Measurements from ENCODE around the gene PRR14L. TPM values are rescaled to one million over a fixed set of nuclear protein-coding genes. Genes with fewer than 3 reads are reported as not detected.
A peak's percentile ranks its signal among the peaks of the same experiment; 100 is the strongest.
"Not testable (repeated sequence)": the region's sequence is repeated elsewhere in the genome, so short reads cannot be mapped to it uniquely, and the experiment has no call there.

Gene PRR14L
- total RNA-seq, 2 experiments from 2014 or later, result 40.2 to 45.1 TPM

- Mint-ChIP-seq H3K9me3 (no peaks in the 10 kb centered on the region), H3K27me3 (no peaks in the 10 kb centered on the region), H3K4me1 (ENCODE audit: low read depth) (peaks cover 27% of the 10 kb centered on the region), H3K4me3 (peak overlapping the region; percentile 82), H3K27ac (peak overlapping the region; percentile 88), H3K36me3 (ENCODE audit: low read depth) (no peaks in the 10 kb centered on the region)
- intact Hi-C loops (cut with micrococcal nuclease), result loop anchor here (5.0 to 10.0 kb wide), 2 partner anchors 90 to 162 kb away; partner anchors contain the start of genes DEPDC5 and PRR14L
- DNase-seq, result no peak
- no peak for TF ChIP-seq CTCF (IDR thresholded peaks at IDR 0.05)
- ChIA-PET CTCF (interaction anchor here (0.8 to 2.0 kb wide), 10 partner anchors 9 to 419 kb away, joined by 3 to 7 read pairs (median 4); partner anchors contain the start of gene DEPDC5), POLR2A (interaction anchor here (0.7 to 3.8 kb wide), 10 partner anchors 9 to 318 kb away, joined by 3 to 20 read pairs (median 4); partner anchors contain the start of gene DEPDC5)
- no peak for ATAC-seq
Measured at GRCh38 chr22:31662668-31663037, 87.3 kb downstream of the PRR14L start.

GRCh38 chr22:31661851-31662667, 87.9 kb downstream of the PRR14L start, which contains the start of gene PISD:
Gene PISD, minus strand, starts transcription at chr22:31662215. Its CDS starts 7 bp downstream, at chr22:31662208.
- ChIA-PET POLR2A (interaction anchor here (0.6 to 3.8 kb wide), 14 partner anchors 10 to 605 kb away, joined by 3 to 20 read pairs (median 4); partner anchors contain the start of gene DEPDC5), CTCF (interaction anchor here (0.8 to 2.0 kb wide), 12 partner anchors 8 to 420 kb away, joined by 3 to 11 read pairs (median 4); partner anchors contain the start of gene DEPDC5)
- peak within 1 kb of the TSS; percentile 82 for H3K4me3 Mint-ChIP-seq

GRCh38 chr22:31660860-31661341, 89.0 kb downstream of the PRR14L start:
- intact Hi-C loops (cut with micrococcal nuclease), result loop anchor here (5.0 to 10.0 kb wide), 2 partner anchors 91 to 164 kb away; partner anchors contain the start of genes DEPDC5 and PRR14L
- H3K9me3 Mint-ChIP-seq; H3K36me3 Mint-ChIP-seq (ENCODE audit: low read depth); H3K27me3 Mint-ChIP-seq: not testable (repeated sequence)
- H3K4me3 Mint-ChIP-seq, result peak overlapping the region; percentile 82
- peak; percentile 75 for DNase-seq
- ChIA-PET CTCF (interaction anchor here (1.2 to 2.0 kb wide), 3 partner anchors 16 to 309 kb away, joined by 3 to 11 read pairs (median 7); no protein-coding TSS in a partner anchor), POLR2A (interaction anchor here (0.6 to 3.8 kb wide), 6 partner anchors 14 to 128 kb away, joined by 3 to 20 read pairs (median 6); partner anchors contain the start of gene DEPDC5)
- peak overlapping the region; percentile 88 for H3K27ac Mint-ChIP-seq
- peak; percentile 19 for ATAC-seq
- peaks cover 29% of the 10 kb centered on the region for H3K4me1 Mint-ChIP-seq (ENCODE audit: low read depth)

More at GRCh38 chr22:31661851-31662667, 87.9 kb downstream of the PRR14L start, which contains the start of gene PISD:
- peaks cover 27% of the 10 kb centered on the region for H3K4me1 Mint-ChIP-seq (ENCODE audit: low read depth)
- peak within 1 kb of the TSS; percentile 88 for H3K27ac Mint-ChIP-seq
- no peaks in the 10 kb centered on the region for H3K27me3 Mint-ChIP-seq
- DNase-seq (peak; percentile 98), ATAC-seq (peak; percentile 92)
- no peak for TF ChIP-seq CTCF (IDR thresholded peaks at IDR 0.05)
- intact Hi-C loops (cut with micrococcal nuclease), result loop anchor here (5.0 to 10.0 kb wide), 2 partner anchors 90 to 163 kb away; partner anchors contain the start of genes DEPDC5 and PRR14L
- H3K36me3 Mint-ChIP-seq (ENCODE audit: low read depth), result no peaks in the 10 kb centered on the region
- H3K9me3 Mint-ChIP-seq, result no peaks in the 10 kb centered on the region

- no peak for TF ChIP-seq CTCF (IDR thresholded peaks at IDR 0.05)
- H3K4me3 Mint-ChIP-seq, result no peak overlapping the region
- ChIA-PET POLR2A (interaction anchor here (1.4 kb wide), 1 partner anchor 167 kb away, joined by 3 read pairs; no protein-coding TSS in a partner anchor), CTCF (no interaction called here)
- ATAC-seq (no peak), DNase-seq (no peak)
- no peak overlapping the region for H3K27ac Mint-ChIP-seq
- intact Hi-C loops (cut with micrococcal nuclease), result no loop called here
- peaks cover 28% of the 10 kb centered on the region for H3K4me1 Mint-ChIP-seq (ENCODE audit: low read depth)
- H3K36me3 Mint-ChIP-seq (ENCODE audit: low read depth), result no peaks in the 10 kb centered on the region
- H3K27me3 Mint-ChIP-seq, result no peaks in the 10 kb centered on the region
- H3K9me3 Mint-ChIP-seq, result no peaks in the 10 kb centered on the region
Measured at GRCh38 chr22:31659246-31659645, 90.7 kb downstream of the PRR14L start.

GRCh38 chr22:31654408-31654807, 95.5 kb downstream of the PRR14L start:
- CTCF ChIA-PET, result interaction anchor here (1.0 to 1.8 kb wide), 4 partner anchors 8 to 14 kb away, joined by 3 to 7 read pairs (median 4); no protein-coding TSS in a partner anchor
- TF ChIP-seq CTCF (IDR thresholded peaks at IDR 0.05), result no peak
- Mint-ChIP-seq H3K27ac (peak overlapping the region; percentile 26), H3K36me3 (ENCODE audit: low read depth) (peaks cover 5% of the 10 kb centered on the region), H3K4me3 (no peak overlapping the region), H3K9me3 (no peaks in the 10 kb centered on the region), H3K27me3 (no peaks in the 10 kb centered on the region), H3K4me1 (ENCODE audit: low read depth) (peaks cover 41% of the 10 kb centered on the region)
- ATAC-seq (no peak), DNase-seq (no peak)
- POLR2A ChIA-PET, result no interaction called here
- intact Hi-C loops (cut with micrococcal nuclease), result no loop called here

Measured in activated CD8-positive, alpha-beta T cell treated with anti-CD3 and anti-CD28 coated beads for 36 hours (primary cell).